Testis (tissue), 3 donors: ENCODE measurements around the gene VIT. TPM values are rescaled to one million over a fixed set of nuclear protein-coding genes. Genes with fewer than 3 reads are reported as not detected.

Source experiments
- DNase-seq: peaks from one replicate; pipeline ENCODE4 v3.0.0-alpha.2; 2019
- H3K27ac ChIP-seq, 2 donors: fragments of 200-600 bp; sonication (generic); one replicate each; pipeline ENCODE4 v1.5.1; 2019
- H3K27me3 ChIP-seq: fragments of 200-600 bp; sonication (generic); one replicate; pipeline ENCODE4 v1.5.1; 2019
- H3K36me3 ChIP-seq: fragments of 200-600 bp; sonication (generic); one replicate; pipeline ENCODE4 v1.5.1; 2017; ENCODE audit warnings: low read depth; ENCODE audit errors: missing control alignments
- H3K4me1 ChIP-seq: fragments of 200-600 bp; sonication (generic); one replicate; pipeline ENCODE4 v1.5.1; 2019
- H3K4me3 ChIP-seq, 2 donors: fragments of 200-600 bp; sonication (generic); one replicate each; pipeline ENCODE4 v1.5.1; 2017 to 2019
- H3K9me3 ChIP-seq: fragments of 200-600 bp; sonication (generic); one replicate; pipeline ENCODE4 v1.5.1; 2017
- POLR2A ChIP-seq: fragments of 450-650 bp; IDR thresholded peaks from one replicate; pipeline ENCODE4 v1.6.1; 2017; ENCODE audit warnings: antibody characterized with exemption, mild to moderate bottlenecking, moderate library complexity
- WGBS, 2 donors: methylation state at CpG; one replicate each; pipeline ENCODE4 v1.1.5; 2018; 5-methylcytosine and 5-hydroxymethylcytosine counted together
- intact Hi-C: fragments of 100-400 bp; cut with DNase I; formaldehyde crosslinking; loops from one replicate; pipeline ENCODE4 v1.15.1; 2023; ENCODE audit warnings: low total_unique reads
- polyA plus RNA-seq: library from polyadenylated mRNA; stranded (reverse); fragments of 350-450 nt; fragmentation: Illumina TruSeq; extraction: RNeasy Lipid Tissue Mini Kit (QIAGEN cat#74804); gene quantifications from one replicate; pipeline ENCODE4 v1.2.3, GENCODE V29; 2014; ENCODE audit warnings: low read depth, low replicate concordance; ENCODE audit not compliant: insufficient read depth
- total RNA-seq, 2 donors: library from RNA; depleted of rRNA; stranded (reverse); fragments of >200 nt; gene quantifications; one replicate each; pipeline ENCODE4 v1.2.3, GENCODE V29; 2016
- TF ChIP-seq, protein P1 (sequence below), 3 experiments: fragments of 450-650 bp in 2 of 3; fragments of 200-600 bp in 1 of 3; sonication (generic) in 1 of 3; IDR thresholded peaks; one replicate each; pipeline ENCODE4 v1.5.1; 2016 to 2019; ENCODE audit warnings: antibody characterized with exemption in 3 of 3, mild to moderate bottlenecking in 2 of 3, moderate library complexity in 1 of 3

Gene VIT
- total and polyA plus RNA-seq, 3 donors from 2014 or later: 5.6 to 9.4 (median 7.2) TPM

DNA sequence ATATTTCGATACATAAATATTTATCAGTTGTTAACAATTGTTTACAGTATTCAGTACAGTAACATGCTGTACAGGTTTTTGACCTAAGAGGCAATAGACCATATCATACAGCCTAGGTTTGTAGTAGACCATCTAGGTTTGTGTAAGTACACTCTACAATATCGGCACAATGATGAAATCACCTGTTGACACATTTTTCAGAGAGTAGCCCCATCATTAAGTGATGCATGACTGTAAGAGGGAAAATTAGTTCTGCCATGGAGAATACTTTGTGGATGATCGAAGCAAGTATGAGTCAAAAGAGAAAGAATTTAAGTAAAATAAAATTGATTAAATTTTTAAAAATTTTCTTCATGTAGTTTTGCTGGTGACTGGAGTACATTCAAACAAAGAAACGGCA is 32.6 kb downstream of the VIT start:
- Histone ChIP-seq H3K27me3 (no peaks in the 10 kb centered on the region), H3K9me3 (no peaks in the 10 kb centered on the region), H3K27ac (no peak overlapping the region), H3K36me3 (no peaks in the 10 kb centered on the region), H3K4me3 (no peak overlapping the region), H3K4me1 (peaks cover 4% of the 10 kb centered on the region)
- no peak for DNase-seq
- TF ChIP-seq, protein P1, sequence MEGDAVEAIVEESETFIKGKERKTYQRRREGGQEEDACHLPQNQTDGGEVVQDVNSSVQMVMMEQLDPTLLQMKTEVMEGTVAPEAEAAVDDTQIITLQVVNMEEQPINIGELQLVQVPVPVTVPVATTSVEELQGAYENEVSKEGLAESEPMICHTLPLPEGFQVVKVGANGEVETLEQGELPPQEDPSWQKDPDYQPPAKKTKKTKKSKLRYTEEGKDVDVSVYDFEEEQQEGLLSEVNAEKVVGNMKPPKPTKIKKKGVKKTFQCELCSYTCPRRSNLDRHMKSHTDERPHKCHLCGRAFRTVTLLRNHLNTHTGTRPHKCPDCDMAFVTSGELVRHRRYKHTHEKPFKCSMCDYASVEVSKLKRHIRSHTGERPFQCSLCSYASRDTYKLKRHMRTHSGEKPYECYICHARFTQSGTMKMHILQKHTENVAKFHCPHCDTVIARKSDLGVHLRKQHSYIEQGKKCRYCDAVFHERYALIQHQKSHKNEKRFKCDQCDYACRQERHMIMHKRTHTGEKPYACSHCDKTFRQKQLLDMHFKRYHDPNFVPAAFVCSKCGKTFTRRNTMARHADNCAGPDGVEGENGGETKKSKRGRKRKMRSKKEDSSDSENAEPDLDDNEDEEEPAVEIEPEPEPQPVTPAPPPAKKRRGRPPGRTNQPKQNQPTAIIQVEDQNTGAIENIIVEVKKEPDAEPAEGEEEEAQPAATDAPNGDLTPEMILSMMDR (IDR thresholded peaks at IDR 0.05): no peak
- TF ChIP-seq POLR2A: no peak
- intact Hi-C loops: no loop called here
- WGBS, 2 donors: 77 to 79% methylated on average over 4 of the region's 4 CpGs

DNA sequence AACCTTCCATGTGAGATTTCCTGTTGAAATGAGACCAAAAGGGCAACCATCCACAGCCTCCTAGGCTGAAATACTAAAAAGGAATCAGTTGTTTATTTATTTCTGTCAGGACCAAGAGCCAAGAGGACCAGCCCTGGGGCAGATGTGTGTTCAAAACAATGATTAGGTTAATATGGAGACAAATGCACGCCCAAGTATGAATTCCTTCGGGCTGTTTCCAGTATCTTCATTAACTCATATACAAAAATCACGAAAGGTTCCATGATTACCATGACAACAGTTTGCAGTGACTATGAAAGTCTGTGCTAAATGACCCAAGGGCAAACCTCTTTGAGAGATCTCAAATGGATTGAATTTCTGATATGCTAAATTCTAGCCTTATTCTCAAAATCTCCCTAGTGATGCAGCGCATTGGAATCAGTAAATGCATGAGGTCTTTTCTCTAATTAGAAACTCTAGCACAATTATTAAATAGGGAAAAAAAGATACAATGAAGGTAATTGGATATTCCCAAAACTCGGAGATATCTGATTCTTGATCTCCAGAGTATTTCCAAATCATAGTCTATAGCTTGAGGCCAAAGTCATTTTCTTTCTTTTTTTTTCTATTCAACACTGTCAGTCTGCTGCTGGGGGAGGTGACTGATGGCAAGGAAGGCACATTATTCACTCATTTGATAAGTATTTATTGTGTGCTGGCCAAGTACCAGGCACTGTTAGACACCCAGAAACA is 35.6 kb downstream of the VIT start:
- intact Hi-C loops: no loop called here

DNA sequence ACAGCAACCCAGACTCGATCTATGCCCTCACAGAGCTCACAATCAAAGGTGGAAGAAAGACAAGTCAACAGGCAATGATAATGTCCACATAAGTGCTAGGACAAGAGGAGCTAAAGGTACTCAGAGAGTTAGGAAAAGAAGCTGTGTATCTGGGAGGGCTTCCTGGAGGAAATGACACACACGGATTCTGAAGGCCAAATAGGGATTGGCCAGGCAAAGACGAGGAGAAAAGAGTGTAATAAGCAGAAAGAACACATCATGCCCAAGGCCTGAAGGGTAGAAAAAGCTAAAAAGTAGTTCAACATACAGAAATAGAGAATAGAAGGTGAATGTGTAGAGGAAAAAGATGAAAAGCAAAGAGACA is 36.1 kb downstream of the VIT start:
- Histone ChIP-seq H3K27me3 (no peaks in the 10 kb centered on the region), H3K4me1 (peaks cover 4% of the 10 kb centered on the region), H3K36me3 (no peaks in the 10 kb centered on the region), H3K4me3 (no peak overlapping the region), H3K9me3 (no peaks in the 10 kb centered on the region), H3K27ac (no peak overlapping the region)
- 70% methylated on average over 3 of the region's 3 CpGs for WGBS, 2 donors
- intact Hi-C loops: no loop called here
- no peak for TF ChIP-seq POLR2A
- TF ChIP-seq, protein P1 (IDR thresholded peaks at IDR 0.05): no peak
- DNase-seq: no peak

More for the DNA sequence above, 35.6 kb downstream of the VIT start:
- Histone ChIP-seq H3K9me3 (no peaks in the 10 kb centered on the region), H3K36me3 (no peaks in the 10 kb centered on the region), H3K4me3 (no peak overlapping the region), H3K27me3 (no peaks in the 10 kb centered on the region), H3K4me1 (peaks cover 4% of the 10 kb centered on the region), H3K27ac (no peak overlapping the region)
- peak; percentile 18 for DNase-seq
- 54 to 59% methylated on average over 5 of the region's 5 CpGs for WGBS, 2 donors
- TF ChIP-seq, protein P1 (IDR thresholded peaks at IDR 0.05): no peak
- no peak for TF ChIP-seq POLR2A

DNA sequence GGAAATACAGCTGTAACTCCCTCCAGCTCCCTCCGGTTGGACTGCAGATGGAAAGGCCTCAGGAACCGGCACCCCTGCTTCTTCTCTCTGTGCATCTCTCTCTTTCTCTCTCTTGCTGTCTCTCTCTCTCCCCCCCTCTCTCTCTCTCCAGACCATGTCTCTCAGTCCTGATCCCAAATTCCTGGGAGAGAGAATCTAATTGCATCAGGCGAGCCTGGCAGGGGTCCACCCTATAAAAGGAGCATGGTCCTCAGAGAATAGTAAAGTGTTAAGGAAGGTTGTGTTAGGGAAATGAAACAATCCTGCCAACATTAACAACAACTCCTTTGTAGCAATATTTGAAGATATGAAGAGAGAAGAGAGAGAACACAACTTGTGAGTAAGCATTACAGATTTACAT is 36.7 kb downstream of the VIT start:
- WGBS, 2 donors: 58 to 59% methylated on average over 3 of the region's 3 CpGs
- no peak overlapping the region for H3K27ac ChIP-seq

More for the DNA sequence above, 36.7 kb downstream of the VIT start:
- no peak for TF ChIP-seq POLR2A
- TF ChIP-seq, protein P1 (IDR thresholded peaks at IDR 0.05): no peak
- intact Hi-C loops: no loop called here
- Histone ChIP-seq H3K4me3 (no peak overlapping the region), H3K9me3 (no peaks in the 10 kb centered on the region), H3K36me3 (no peaks in the 10 kb centered on the region), H3K27me3 (no peaks in the 10 kb centered on the region), H3K4me1 (peaks cover 4% of the 10 kb centered on the region)
- DNase-seq: no peak
